GM21447 (cell line): Measurements from ENCODE around the gene CA5A.
A peak's percentile ranks its signal among the peaks of the same experiment; 100 is the strongest.

Experiments used
- ATAC-seq: cut with Tn5 transposase; IDR thresholded peaks from one replicate; pipeline ENCODE4 v1.9.1; 2021; ENCODE audit not compliant: unreplicated experiment

CA5A gene

DNA sequence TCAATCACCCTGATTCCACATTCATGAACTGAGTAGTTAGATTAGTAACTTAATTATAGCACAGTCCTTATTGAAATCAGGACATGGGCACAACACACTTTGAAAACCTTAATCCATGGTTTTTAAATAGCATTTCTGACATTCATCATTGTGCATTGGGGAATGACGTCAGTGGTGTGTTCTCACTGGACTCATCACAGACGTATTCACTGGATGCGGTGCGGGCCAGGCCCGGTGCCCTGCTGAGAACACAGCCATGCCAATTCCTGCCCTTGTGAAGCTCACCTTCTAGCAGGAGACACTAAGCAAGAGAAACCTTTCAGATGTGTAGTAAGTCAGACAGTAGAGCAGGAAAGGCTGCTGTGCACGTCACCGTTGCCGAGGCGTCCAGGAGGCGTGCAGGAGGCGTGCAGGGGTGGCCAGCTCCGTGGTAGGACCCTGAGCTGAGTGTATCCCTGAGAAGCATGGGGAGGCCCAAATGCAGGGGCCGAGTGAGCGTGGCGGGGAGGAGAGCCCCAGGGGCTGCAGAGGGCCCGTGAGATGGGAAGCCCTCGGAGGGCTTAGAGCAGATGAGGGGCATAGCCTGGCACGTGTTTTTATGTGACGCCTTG is 27.8 kb upstream of the CA5A start:
- ATAC-seq, result no peak

DNA sequence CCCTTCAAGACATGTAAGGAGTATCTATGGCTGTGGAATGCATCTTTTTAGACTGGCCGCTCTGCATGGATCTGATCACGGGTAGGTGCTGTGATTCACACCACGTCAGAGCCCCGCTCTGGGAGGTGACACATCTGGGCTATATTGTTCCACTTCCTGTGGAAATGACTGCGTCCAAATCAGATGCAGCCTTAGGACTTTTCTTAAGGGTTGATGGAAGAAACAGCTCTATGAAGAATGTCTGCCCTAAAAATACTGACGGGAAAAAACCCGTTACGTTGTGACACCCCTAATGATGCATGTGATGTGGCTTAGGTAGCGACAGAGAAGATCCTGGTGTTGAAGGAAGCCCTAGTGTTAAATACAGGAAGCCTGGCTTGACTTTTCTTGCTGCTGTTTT is 27.1 kb upstream of the CA5A start:
- no peak for ATAC-seq

- no peak for ATAC-seq
Measured at GRCh38 chr16:87961623-87962022, 25.3 kb upstream of the CA5A start.

DNA sequence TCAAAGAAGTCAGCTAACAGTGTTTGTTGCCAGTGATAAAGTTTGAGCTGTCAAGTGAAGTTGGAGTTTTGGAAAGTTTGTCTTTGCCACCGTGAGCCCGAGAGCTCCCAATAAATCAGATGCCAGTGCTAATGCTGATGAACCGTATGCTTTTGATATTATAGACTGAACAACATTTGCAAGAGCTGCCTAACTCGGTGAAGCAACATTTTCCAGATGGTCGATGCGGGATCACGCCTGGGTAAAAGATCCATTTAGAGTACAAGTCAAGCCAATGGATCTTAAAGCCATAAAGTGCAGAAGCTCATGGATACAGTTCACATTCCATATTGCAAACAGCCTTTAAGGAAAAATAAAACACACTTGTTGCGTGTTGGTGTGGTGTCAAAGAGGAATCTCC is 24.5 kb upstream of the CA5A start:
- no peak for ATAC-seq

- ATAC-seq, result no peak
Measured at GRCh38 chr16:87960296-87960695, 24.0 kb upstream of the CA5A start.

- ATAC-seq, result no peak
Measured at GRCh38 chr16:87959391-87959990, 23.2 kb upstream of the CA5A start.

DNA sequence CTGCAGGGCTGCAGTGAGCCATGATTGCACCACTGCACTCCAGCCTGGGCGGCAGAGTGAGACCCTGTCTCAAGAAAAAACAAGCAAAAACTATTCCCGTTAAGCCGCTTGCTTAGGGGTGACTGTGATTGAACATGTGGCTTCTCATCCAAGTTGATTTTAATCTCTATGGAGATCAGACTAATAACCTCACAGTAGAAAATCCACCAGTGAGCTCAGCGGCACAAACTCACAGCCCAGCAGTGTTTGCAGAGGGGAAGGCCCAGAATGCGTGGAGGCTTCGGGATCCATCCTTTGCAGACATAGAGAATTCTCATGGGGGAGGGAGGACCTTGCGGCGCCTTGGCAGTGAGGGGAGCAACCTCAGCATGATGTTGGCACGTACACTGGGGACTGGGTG is 22.3 kb upstream of the CA5A start:
- no peak for ATAC-seq

DNA sequence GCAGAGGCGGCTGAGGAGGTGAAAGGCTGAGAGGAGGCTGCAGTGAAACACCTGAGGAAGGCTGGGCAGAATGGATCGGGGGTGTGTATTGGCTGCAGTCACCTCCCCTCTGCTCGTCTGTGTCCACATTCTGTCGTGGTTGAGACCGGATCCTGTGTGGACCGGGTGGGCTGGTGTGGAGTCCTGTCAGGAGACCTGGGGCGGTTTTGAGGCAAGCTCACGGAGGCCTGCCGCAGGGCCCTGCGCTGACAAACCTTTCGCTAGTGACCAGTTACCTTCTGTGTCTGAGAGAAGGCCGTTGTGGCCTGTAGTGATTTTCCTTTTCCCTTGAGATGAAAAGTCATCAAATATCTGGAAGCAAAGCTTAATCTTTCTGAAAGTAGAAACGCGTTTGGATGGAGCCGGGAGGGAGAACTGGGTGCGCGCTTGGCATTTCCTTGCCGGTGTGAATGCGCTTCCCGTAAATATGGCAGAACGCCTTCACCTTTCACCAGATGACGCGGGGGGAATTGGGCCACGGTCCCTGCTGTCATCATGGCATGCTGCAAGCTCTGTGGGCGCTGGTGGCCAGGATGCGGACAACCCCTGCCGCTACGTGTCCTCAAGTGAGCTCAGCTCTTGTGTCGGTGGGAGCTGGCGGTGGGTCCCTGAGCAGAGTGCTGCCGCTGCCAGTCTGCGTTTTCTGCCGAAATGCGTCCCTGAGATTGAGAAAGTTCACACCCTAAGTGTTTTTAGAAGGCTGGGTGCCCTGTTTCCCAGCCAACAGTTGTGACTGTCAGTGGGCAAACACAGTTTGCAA is 21.2 kb upstream of the CA5A start:
- ATAC-seq, result no peak

DNA sequence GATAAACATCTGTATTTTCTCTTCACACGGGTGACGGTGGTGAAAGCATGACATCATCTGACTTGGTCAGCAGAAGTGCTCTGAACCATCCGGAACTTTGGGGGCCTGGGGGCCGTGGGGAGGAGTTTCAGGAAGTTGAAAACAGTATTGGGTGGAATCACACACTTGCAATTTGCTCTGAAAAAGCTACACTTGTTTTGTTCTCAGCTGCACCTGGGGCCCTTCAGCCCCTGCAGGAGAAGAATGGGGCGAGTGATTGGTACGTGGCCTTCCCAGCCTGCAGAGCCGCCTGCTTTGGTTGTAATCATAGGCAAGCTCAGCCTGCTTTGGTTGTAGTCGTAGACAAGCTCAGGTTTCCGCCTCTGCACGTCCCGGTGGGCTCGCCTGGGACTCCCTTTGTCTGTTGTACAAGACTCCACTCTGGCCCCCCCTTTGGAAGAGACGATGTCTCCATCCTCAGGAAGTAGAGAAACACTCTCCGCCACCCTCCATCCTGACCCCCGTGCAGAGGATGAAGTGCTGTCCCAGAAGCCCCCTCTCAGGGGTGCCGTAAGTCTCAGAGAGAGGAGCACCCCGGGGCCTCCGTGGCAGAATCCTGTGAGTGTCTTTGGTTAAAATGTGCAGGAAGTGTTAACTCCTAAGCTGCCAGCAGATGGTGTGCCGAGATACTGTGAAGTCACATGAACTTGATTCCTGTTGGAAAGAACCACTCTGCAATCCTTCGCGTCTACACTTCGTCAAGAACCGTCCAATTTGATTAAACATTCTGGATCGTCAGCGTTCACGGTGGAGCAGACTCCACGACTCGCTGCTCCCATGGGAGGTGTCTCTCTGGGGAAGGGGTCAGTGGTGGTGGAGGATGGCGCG is 20.3 kb upstream of the CA5A start:
- peak; percentile 41 for ATAC-seq

- no peak for ATAC-seq
Measured at GRCh38 chr16:87956098-87956364, 19.7 kb upstream of the CA5A start.

GRCh38 chr16:87955302-87956097 is 19.2 kb upstream of the CA5A start:
- ATAC-seq, result no peak

GRCh38 chr16:87954826-87955225 is 18.5 kb upstream of the CA5A start:
- no peak for ATAC-seq

DNA sequence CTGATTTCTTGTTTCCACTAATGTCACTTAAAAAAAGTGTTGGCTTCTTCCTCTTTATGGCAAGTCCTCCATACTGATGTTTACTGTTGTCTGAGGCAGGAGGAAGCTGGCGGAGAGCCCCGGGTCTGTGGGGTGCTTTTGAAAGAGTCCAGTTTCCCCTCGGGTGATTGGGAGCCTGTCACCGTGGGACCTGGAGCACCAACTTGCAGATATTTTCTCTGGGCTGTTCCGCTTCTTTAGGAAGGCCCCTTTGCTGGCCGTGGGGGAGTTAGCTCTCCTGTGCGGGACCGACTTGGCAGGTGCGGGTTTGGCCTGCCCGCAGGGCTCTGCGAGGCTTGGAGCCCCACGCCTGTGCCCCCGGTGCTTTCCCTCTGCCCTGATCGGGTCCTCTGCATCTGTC is 18.0 kb upstream of the CA5A start:
- no peak for ATAC-seq

GRCh38 chr16:87953308-87954215 is 17.2 kb upstream of the CA5A start:
- no peak for ATAC-seq

- ATAC-seq, result no peak
Measured at GRCh38 chr16:87952751-87953150, 16.4 kb upstream of the CA5A start.

DNA sequence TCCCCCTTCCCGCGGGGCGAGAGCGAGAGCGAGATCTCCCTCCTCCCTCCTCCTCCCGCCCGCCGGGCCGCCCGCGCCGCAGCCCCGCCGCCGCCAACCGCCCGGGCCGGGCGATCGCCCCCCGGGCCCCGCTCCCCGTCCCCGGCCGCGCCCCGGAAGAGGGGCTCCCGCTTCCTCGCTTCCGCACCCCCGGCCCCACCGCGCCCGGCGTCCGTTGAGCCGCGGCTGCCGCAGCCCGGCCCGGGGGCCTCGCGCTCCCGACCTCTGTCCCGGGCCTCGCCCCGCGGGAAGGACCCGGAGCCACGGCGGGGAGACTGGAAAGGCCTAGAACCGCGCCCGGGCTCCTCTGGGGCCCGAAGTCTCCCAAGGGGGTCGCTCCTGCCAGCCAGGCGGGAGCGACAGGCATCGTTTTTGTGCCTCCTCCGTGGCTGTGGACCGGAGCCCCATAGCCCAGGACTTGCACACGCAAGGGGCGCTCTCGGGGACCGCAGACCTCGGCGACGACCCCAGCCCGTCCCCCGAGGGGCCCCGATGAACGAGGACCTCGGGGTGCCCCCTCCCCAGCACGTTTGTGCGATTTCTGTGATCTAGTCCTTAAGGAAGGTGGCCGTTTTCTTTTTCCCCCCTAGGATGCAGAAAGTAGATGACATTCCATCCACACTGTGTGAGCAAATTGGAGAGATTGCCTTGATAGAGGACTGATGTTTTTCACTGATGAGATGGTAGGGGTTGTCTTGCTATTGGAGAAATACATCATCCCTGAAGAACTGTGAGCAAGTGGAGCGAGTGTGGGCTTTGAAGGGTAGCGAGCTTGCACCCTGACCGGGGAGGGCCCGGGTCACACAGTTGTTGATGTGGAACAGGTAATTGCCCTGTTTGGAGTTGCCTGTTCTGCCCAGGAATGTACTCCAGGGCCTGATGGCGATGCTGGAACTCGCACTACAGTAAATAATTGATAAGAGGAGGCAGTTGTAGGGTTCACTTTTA is 15.5 kb upstream of the CA5A start:
- peak; percentile 0 for ATAC-seq

GRCh38 chr16:87950765-87951551 is 14.6 kb upstream of the CA5A start, which contains the start of gene BANP:
Gene BANP (plus strand): TSS chr16:87951434. CDS start chr16:87975116, 23,682 bp downstream.
- peak; percentile 86 for ATAC-seq
